Stimulated activated effector memory CD8-positive, alpha-beta T cell treated with anti-CD3 and anti-CD28 coated beads, Interleukin-12 subunit alpha, Interleukin-12 subunit beta, amount 100 ng/mL, for 72 hours (primary cell): ENCODE results near the gene PLXNA1.
A peak's percentile ranks its signal among the peaks of the same experiment; 100 is the strongest.

Experiments used
- ATAC-seq: fragments of 150-1000 bp; cut with Tn5 transposase; 2 replicates; pipeline ENCODE4 v1.10.0; 2021
- DNase-seq, 2 donors: peaks; one replicate each; pipeline ENCODE4 v3.0.0; 2021 to 2022; ENCODE audit warnings: low spot score in 2 of 2
- H3K27ac Mint-ChIP-seq: one replicate; pipeline ENCODE4 v1.8.0; 2022; ENCODE audit warnings: mild to moderate bottlenecking, mixed read lengths
- H3K36me3 Mint-ChIP-seq: one replicate; pipeline ENCODE4 v1.8.0; 2022; ENCODE audit warnings: mild to moderate bottlenecking, mixed read lengths
- H3K4me1 Mint-ChIP-seq: one replicate; pipeline ENCODE4 v1.8.0; 2022; ENCODE audit warnings: mixed read lengths
- H3K4me3 Mint-ChIP-seq: one replicate; pipeline ENCODE4 v1.8.0; 2022; ENCODE audit warnings: mild to moderate bottlenecking, mixed read lengths
- H3K9me3 Mint-ChIP-seq: one replicate; pipeline ENCODE4 v1.8.0; 2022; ENCODE audit warnings: mixed read lengths

The PLXNA1 gene

GRCh38 chr3:126971891-126972351 is 11.0 kb upstream of the PLXNA1 start:
- no peak overlapping the region for H3K4me3 Mint-ChIP-seq
- H3K4me1 Mint-ChIP-seq, result no peaks in the 10 kb centered on the region
- no peak overlapping the region for H3K27ac Mint-ChIP-seq
- DNase-seq (no peak), ATAC-seq (no peak)
- H3K36me3 Mint-ChIP-seq, result no peaks in the 10 kb centered on the region
- H3K9me3 Mint-ChIP-seq, result peaks cover 14% of the 10 kb centered on the region

GRCh38 chr3:126972866-126973265 is 10.0 kb upstream of the PLXNA1 start:
- DNase-seq, result no peak

GRCh38 chr3:126973814-126974213 is 9.1 kb upstream of the PLXNA1 start:
- H3K36me3 Mint-ChIP-seq, result no peaks in the 10 kb centered on the region
- no peak for ATAC-seq
- peaks cover 14% of the 10 kb centered on the region for H3K9me3 Mint-ChIP-seq
- peaks cover 6% of the 10 kb centered on the region for H3K4me1 Mint-ChIP-seq
- DNase-seq, result no peak
- H3K27ac Mint-ChIP-seq, result no peak overlapping the region
- no peak overlapping the region for H3K4me3 Mint-ChIP-seq

More at GRCh38 chr3:126972866-126973265, 10.0 kb upstream of the PLXNA1 start:
- ATAC-seq, result peak; percentile 27
- H3K27ac Mint-ChIP-seq, result no peak overlapping the region
- peaks cover 14% of the 10 kb centered on the region for H3K9me3 Mint-ChIP-seq
- H3K36me3 Mint-ChIP-seq, result no peaks in the 10 kb centered on the region
- no peaks in the 10 kb centered on the region for H3K4me1 Mint-ChIP-seq
- no peak overlapping the region for H3K4me3 Mint-ChIP-seq

GRCh38 chr3:126974756-126975155 is 8.2 kb upstream of the PLXNA1 start:
- H3K4me3 Mint-ChIP-seq, result no peak overlapping the region
- ATAC-seq, result no peak

GRCh38 chr3:126976906-126977305 is 6.0 kb upstream of the PLXNA1 start:
- DNase-seq (no peak), ATAC-seq (no peak)
- H3K27ac Mint-ChIP-seq, result no peak overlapping the region
- no peak overlapping the region for H3K4me3 Mint-ChIP-seq
- H3K4me1 Mint-ChIP-seq, result peaks cover 11% of the 10 kb centered on the region
- H3K36me3 Mint-ChIP-seq, result peaks cover 1% of the 10 kb centered on the region
- peaks cover 14% of the 10 kb centered on the region for H3K9me3 Mint-ChIP-seq

More at GRCh38 chr3:126974756-126975155, 8.2 kb upstream of the PLXNA1 start:
- no peak for DNase-seq
- peaks cover 6% of the 10 kb centered on the region for H3K4me1 Mint-ChIP-seq
- H3K36me3 Mint-ChIP-seq, result no peaks in the 10 kb centered on the region
- no peak overlapping the region for H3K27ac Mint-ChIP-seq
- peaks cover 14% of the 10 kb centered on the region for H3K9me3 Mint-ChIP-seq

GRCh38 chr3:126977821-126978220 is 5.1 kb upstream of the PLXNA1 start:
- Mint-ChIP-seq H3K4me1 (peaks cover 16% of the 10 kb centered on the region), H3K36me3 (peaks cover 8% of the 10 kb centered on the region), H3K9me3 (peaks cover 14% of the 10 kb centered on the region), H3K27ac (no peak overlapping the region), H3K4me3 (no peak overlapping the region)
- ATAC-seq (no peak), DNase-seq (no peak)

DNA sequence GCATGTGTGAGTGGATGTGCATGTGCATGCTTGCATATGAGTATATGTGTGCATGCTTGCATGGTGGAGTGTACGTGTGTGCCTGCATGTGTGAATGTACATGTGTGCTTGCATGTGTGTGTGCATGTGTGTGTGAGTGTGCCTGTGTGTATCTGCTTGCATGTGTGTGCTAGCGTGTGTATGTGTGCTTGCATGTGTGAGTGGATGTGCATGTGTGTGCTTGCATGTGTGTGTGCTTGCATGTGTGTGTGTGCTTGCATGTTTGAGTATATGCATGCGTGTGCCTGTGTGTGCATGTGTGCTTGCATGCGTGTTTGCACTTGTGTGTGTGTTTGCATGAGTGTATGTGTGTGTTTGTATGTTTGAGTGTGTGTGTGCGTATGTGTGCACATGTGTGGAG is 4.6 kb upstream of the PLXNA1 start:
- ATAC-seq (no peak), DNase-seq (no peak)
- Mint-ChIP-seq H3K27ac (no peak overlapping the region), H3K4me3 (no peak overlapping the region), H3K9me3 (peaks cover 14% of the 10 kb centered on the region), H3K4me1 (peaks cover 16% of the 10 kb centered on the region), H3K36me3 (peaks cover 8% of the 10 kb centered on the region)

GRCh38 chr3:126979046-126979628 is 3.8 kb upstream of the PLXNA1 start:
- DNase-seq, result no peak
- Mint-ChIP-seq H3K4me3 (no peak overlapping the region), H3K9me3 (peaks cover 12% of the 10 kb centered on the region), H3K4me1 (peaks cover 16% of the 10 kb centered on the region), H3K27ac (no peak overlapping the region), H3K36me3 (peaks cover 8% of the 10 kb centered on the region)
- ATAC-seq, result no peak

- Mint-ChIP-seq H3K4me3 (no peak overlapping the region), H3K4me1 (peaks cover 16% of the 10 kb centered on the region), H3K27ac (peak overlapping the region; percentile 72), H3K36me3 (peaks cover 8% of the 10 kb centered on the region), H3K9me3 (peaks cover under 1% of the 10 kb centered on the region)
- ATAC-seq (no peak), DNase-seq (no peak)
These were observed 2.6 kb upstream of the PLXNA1 start for GRCh38 chr3:126980266-126980811.

DNA sequence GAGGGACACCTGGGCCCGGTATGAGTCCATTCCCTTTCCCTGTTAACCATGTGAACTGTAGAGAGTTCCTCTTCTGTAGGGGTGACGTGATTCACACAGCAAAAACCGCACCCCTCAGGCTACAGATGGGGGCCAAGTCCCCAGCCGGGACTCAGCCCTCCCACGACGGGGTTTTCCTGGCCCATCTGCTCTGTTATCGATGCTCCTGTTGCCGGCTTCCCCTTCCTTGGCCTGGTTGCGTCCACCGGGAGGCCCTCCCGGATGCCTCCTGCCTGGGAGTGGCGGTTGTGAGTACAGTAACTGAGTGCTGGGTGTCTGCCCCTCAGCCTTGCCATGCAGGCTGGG is 817 bp upstream of the PLXNA1 start:
- H3K4me3 Mint-ChIP-seq, result peak overlapping the region; percentile 73
- peaks cover 8% of the 10 kb centered on the region for H3K36me3 Mint-ChIP-seq
- no peaks in the 10 kb centered on the region for H3K9me3 Mint-ChIP-seq
- H3K27ac Mint-ChIP-seq, result no peak overlapping the region
- H3K4me1 Mint-ChIP-seq, result peaks cover 18% of the 10 kb centered on the region
- DNase-seq (peak in 1 of 2 donors; percentile 43), ATAC-seq (peak; percentile 60)

DNA sequence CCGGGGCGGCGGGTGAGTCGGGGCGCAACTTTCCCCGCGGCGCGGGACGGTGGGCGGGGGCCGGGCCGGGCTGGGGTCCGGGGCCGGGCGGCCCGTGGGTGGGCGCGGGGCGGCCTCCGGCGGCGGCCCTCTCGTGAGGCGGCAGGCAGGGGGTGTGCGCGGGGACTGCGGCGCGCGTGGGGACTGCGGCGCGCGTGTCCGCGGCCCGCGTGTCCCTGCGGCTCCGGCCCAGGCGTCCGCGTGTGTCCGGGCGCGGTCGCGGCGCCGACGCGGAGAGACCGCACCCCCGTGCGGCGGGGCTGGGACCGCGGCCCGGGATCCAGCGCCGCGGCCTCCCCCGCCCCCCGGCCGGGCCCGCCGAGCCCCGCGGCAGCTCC is 349 bp downstream of the PLXNA1 start:
- H3K4me3 Mint-ChIP-seq, result no peak overlapping the region
- H3K9me3 Mint-ChIP-seq, result no peaks in the 10 kb centered on the region
- peaks cover 8% of the 10 kb centered on the region for H3K36me3 Mint-ChIP-seq
- no peak for DNase-seq
- H3K27ac Mint-ChIP-seq, result no peak overlapping the region
- peaks cover 24% of the 10 kb centered on the region for H3K4me1 Mint-ChIP-seq
- no peak for ATAC-seq

- ATAC-seq (no peak), DNase-seq (peak; percentile 28 to 65)
- Mint-ChIP-seq H3K9me3 (no peaks in the 10 kb centered on the region), H3K27ac (no peak overlapping the region), H3K36me3 (peaks cover 8% of the 10 kb centered on the region), H3K4me1 (peaks cover 18% of the 10 kb centered on the region), H3K4me3 (peak overlapping the region; percentile 38)
These were observed 907 bp downstream of the PLXNA1 start for GRCh38 chr3:126983653-126984390.

GRCh38 chr3:126984391-126985131 is 1.6 kb downstream of the PLXNA1 start:
- peaks cover 8% of the 10 kb centered on the region for H3K36me3 Mint-ChIP-seq
- no peaks in the 10 kb centered on the region for H3K9me3 Mint-ChIP-seq
- ATAC-seq, result no peak
- H3K4me1 Mint-ChIP-seq, result peaks cover 18% of the 10 kb centered on the region
- H3K4me3 Mint-ChIP-seq, result peak overlapping the region; percentile 38
- no peak overlapping the region for H3K27ac Mint-ChIP-seq
- no peak for DNase-seq

DNA sequence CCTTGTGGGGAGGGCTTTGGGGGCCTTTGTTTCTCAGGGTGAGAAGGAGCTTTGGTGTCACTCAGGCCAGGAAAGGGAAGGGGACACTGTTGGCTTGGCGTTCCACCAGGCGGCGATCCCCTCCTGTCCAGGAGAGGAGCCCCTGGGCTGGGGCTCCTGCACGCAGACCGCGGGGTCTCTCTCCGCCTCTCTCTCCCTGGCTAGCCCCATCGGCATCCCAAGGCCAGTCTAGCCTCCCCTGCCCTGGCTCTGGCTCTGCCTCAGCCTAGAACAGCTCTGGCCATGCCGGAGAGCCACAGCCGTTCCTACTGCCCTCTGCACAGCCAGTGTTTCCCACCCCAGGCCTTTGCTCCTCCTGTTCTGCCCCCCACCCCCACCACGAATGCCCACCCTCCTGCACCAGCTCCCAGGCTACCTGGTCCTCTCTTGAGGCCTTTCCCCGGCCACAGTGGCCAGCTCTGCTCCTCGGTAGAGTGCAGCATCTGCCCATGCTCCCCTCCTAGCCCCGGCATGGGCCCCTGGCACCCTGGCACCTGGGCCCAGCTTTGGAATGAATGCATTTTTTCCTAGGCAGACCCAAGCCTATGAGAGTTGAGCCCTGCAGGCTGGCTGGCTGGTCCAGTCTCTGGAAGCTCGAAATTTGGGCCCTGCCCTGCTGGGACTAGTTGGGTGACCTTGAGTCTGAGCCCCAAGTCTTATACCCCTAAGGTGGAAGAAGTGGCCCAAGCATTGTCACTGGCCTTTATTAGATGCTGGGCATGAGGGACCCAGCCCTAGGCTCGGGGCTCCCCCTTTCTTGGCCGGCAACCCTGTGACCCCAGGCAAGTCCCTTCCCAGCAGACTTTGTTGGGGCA is 2.4 kb downstream of the PLXNA1 start:
- H3K27ac Mint-ChIP-seq, result no peak overlapping the region
- peaks cover 8% of the 10 kb centered on the region for H3K36me3 Mint-ChIP-seq
- peak overlapping the region; percentile 38 for H3K4me3 Mint-ChIP-seq
- ATAC-seq (no peak), DNase-seq (no peak)
- H3K9me3 Mint-ChIP-seq, result no peaks in the 10 kb centered on the region
- H3K4me1 Mint-ChIP-seq, result peaks cover 18% of the 10 kb centered on the region

- Mint-ChIP-seq H3K27ac (peak overlapping the region; percentile 68), H3K4me1 (peaks cover 22% of the 10 kb centered on the region), H3K36me3 (peaks cover 8% of the 10 kb centered on the region), H3K9me3 (no peaks in the 10 kb centered on the region), H3K4me3 (no peak overlapping the region)
- no peak for ATAC-seq
- no peak for DNase-seq
These were observed 3.1 kb downstream of the PLXNA1 start for GRCh38 chr3:126986001-126986400.
